Stimulated activated effector memory CD8-positive, alpha-beta T cell treated with anti-CD3 and anti-CD28 coated beads, Interleukin-12 subunit alpha, Interleukin-12 subunit beta, amount 100 ng/mL, for 72 hours (primary cell): ENCODE measurements around the gene HYOU1.
A peak's percentile ranks its signal among the peaks of the same experiment; 100 is the strongest.
"Not testable (repeated sequence)": the region's sequence is repeated elsewhere in the genome, so short reads cannot be mapped to it uniquely, and the experiment has no call there.

ENCODE experiments used
- ATAC-seq: fragments of 150-1000 bp; cut with Tn5 transposase; 2 replicates; pipeline ENCODE4 v1.10.0; 2021
- DNase-seq, 2 donors: peaks; one replicate each; pipeline ENCODE4 v3.0.0; 2021 to 2022; ENCODE audit warnings: low spot score in 2 of 2
- H3K27ac Mint-ChIP-seq: one replicate; pipeline ENCODE4 v1.8.0; 2022; ENCODE audit warnings: mild to moderate bottlenecking, mixed read lengths
- H3K36me3 Mint-ChIP-seq: one replicate; pipeline ENCODE4 v1.8.0; 2022; ENCODE audit warnings: mild to moderate bottlenecking, mixed read lengths
- H3K4me1 Mint-ChIP-seq: one replicate; pipeline ENCODE4 v1.8.0; 2022; ENCODE audit warnings: mixed read lengths
- H3K4me3 Mint-ChIP-seq: one replicate; pipeline ENCODE4 v1.8.0; 2022; ENCODE audit warnings: mild to moderate bottlenecking, mixed read lengths
- H3K9me3 Mint-ChIP-seq: one replicate; pipeline ENCODE4 v1.8.0; 2022; ENCODE audit warnings: mixed read lengths

Gene HYOU1

DNA sequence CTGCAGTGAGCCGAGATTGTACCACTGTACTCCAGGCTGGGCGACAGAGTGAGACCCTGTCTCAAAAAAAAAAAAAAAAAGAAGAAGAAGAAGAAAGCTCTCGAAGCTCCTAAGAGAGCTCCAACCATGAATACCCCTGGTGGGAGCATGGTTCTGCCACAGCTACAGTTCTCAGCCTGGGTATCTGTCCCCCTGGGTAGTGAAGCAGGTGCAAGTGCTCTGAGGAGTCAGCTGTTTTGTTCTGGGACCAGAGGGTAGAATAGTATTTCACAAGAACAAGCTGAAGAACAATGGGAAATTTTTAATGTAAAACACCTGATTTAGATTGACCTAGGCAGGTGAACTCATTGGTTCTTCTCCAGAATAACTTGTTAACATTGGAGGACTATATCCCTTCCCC, 4.3 kb upstream of the HYOU1 start:
- H3K9me3 Mint-ChIP-seq, result no peaks in the 10 kb centered on the region
- DNase-seq, result no peak
- H3K27ac Mint-ChIP-seq, result peak overlapping the region; percentile 29
- H3K36me3 Mint-ChIP-seq, result peaks cover 21% of the 10 kb centered on the region
- no peak overlapping the region for H3K4me3 Mint-ChIP-seq
- no peak for ATAC-seq
- H3K4me1 Mint-ChIP-seq, result peaks cover 30% of the 10 kb centered on the region

DNA sequence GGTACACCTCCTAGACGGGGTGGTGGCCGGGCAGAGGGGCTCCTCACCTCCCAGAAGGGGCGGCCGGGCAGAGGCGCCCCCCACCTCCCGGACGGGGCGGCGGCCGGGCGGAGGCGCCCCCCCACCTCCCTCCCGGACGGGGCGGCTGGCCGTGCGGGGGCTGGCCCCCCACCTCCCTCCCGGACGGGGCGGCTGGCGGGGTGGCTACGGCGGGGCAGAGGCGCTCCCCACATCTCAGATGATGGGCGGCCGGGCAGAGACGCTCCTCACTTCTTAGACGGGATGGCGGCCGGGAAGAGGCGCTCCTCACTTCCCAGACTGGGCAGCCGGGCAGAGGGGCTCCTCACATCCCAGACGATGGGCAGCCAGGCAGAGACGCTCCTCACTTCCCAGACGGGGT, 2.1 kb upstream of the HYOU1 start:
- not testable (repeated sequence) for DNase-seq, H3K9me3 Mint-ChIP-seq, ATAC-seq, H3K4me3 Mint-ChIP-seq, H3K27ac Mint-ChIP-seq
- Mint-ChIP-seq H3K36me3 (peaks cover 43% of the 10 kb centered on the region), H3K4me1 (peaks cover 41% of the 10 kb centered on the region)

- DNase-seq (peak in 1 of 2 donors; percentile 67), ATAC-seq (peak; percentile 5)
- peak overlapping the region; percentile 98 for H3K27ac Mint-ChIP-seq
- H3K4me3 Mint-ChIP-seq, result peak overlapping the region; percentile 94
- H3K36me3 Mint-ChIP-seq, result peaks cover 69% of the 10 kb centered on the region
- no peaks in the 10 kb centered on the region for H3K9me3 Mint-ChIP-seq
- peaks cover 60% of the 10 kb centered on the region for H3K4me1 Mint-ChIP-seq
These were observed 495 bp downstream of the HYOU1 start for GRCh38 chr11:119056421-119056999.

DNA sequence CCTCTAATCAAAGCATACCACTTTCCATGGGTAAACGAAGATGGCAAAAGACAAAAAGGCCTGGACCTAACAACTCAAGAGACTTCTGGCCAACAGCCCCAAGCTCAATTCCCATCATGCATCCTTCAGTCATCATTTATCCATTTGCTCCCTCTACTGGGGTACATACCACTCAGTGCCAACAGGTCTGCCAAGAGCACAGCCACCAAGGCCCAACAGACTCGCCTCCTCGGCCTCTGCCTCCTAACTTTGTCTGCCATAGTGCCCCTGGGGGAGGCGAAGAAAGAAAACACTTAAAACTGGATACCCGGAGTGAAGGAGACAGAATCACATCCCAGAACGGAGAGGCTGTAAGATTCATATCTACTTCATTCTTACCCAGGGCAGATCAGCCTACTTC, 1.1 kb downstream of the HYOU1 start:
- Mint-ChIP-seq H3K4me1 (peaks cover 65% of the 10 kb centered on the region), H3K27ac (peak overlapping the region; percentile 98), H3K9me3 (no peaks in the 10 kb centered on the region), H3K4me3 (peak overlapping the region; percentile 94), H3K36me3 (peaks cover 75% of the 10 kb centered on the region)
- ATAC-seq, result no peak
- DNase-seq, result peak in 1 of 2 donors; percentile 55

- no peak for ATAC-seq
- H3K4me1 Mint-ChIP-seq, result peaks cover 65% of the 10 kb centered on the region
- DNase-seq, result no peak
- H3K4me3 Mint-ChIP-seq, result no peak overlapping the region
- peaks cover 90% of the 10 kb centered on the region for H3K36me3 Mint-ChIP-seq
- peak overlapping the region; percentile 13 for H3K27ac Mint-ChIP-seq
- no peaks in the 10 kb centered on the region for H3K9me3 Mint-ChIP-seq
These were observed 2.6 kb downstream of the HYOU1 start for GRCh38 chr11:119054418-119054817.

DNA sequence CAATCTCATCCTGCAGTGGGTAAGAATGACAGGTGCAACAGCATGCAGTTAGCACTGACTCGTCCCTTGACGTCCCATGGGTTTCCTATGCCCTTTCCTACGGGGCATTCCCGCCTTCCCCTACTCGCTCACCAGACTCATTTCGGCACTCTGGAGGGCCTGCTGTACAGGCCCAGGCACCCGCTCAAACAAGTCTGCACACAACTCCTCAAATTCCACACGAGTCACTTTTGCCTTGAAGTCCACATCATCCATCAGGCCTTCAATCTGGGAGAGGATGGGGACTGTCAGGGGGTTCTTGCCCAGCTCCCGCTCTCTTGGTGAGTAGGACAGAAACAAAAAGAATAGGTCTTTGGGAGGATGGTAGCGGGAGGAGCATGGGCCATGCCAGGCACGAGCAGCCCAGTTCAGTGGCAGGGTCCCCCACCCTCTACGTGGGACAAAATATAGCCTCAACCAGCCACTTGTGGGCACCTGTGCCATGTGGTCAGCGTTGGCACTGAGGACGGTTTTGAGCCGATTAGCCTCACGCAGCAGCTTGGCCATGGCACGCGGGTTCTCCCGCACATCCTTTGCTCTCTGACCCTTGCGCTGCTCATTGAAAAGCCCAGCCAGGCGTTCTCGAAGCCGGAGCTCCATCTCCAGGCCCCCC, 4.7 kb downstream of the HYOU1 start:
- ATAC-seq (no peak), DNase-seq (no peak)
- no peak overlapping the region for H3K4me3 Mint-ChIP-seq
- H3K27ac Mint-ChIP-seq, result peak overlapping the region; percentile 13
- H3K4me1 Mint-ChIP-seq, result peaks cover 56% of the 10 kb centered on the region
- peaks cover 100% of the 10 kb centered on the region for H3K36me3 Mint-ChIP-seq
- no peaks in the 10 kb centered on the region for H3K9me3 Mint-ChIP-seq

GRCh38 chr11:119051440-119052162, 5.4 kb downstream of the HYOU1 start:
- Mint-ChIP-seq H3K36me3 (peaks cover 100% of the 10 kb centered on the region), H3K4me3 (no peak overlapping the region), H3K9me3 (no peaks in the 10 kb centered on the region), H3K4me1 (peaks cover 58% of the 10 kb centered on the region), H3K27ac (peak overlapping the region; percentile 37)
- DNase-seq, result no peak
- ATAC-seq, result peak; percentile 20

GRCh38 chr11:119049081-119049480, 7.9 kb downstream of the HYOU1 start:
- ATAC-seq, result no peak
- Mint-ChIP-seq H3K4me1 (peaks cover 40% of the 10 kb centered on the region), H3K36me3 (peaks cover 100% of the 10 kb centered on the region), H3K27ac (peak overlapping the region; percentile 69), H3K4me3 (no peak overlapping the region), H3K9me3 (no peaks in the 10 kb centered on the region)
- DNase-seq, result no peak

DNA sequence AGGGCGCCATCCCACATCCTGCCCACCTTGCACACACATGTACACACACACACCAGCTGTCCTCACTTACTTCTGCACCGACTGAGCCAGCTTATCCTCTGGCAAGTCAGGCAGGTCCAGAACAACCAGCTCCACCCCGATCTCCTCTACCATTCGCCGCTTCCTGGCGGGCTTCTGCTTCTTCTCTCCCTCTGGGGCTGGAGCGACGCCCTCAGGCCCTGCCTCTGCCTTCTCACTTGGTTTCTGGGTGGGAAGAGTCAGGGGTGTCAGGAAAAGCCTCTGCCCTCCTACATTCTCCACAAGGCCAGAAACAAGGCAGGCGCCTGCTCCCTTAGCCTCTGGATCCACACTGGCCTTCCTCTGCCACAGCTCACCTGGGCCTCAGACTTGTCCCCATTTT, 8.4 kb downstream of the HYOU1 start:
- peaks cover 99% of the 10 kb centered on the region for H3K36me3 Mint-ChIP-seq
- H3K27ac Mint-ChIP-seq, result peak overlapping the region; percentile 69
- H3K4me1 Mint-ChIP-seq, result peaks cover 36% of the 10 kb centered on the region
- H3K9me3 Mint-ChIP-seq, result no peaks in the 10 kb centered on the region
- ATAC-seq, result no peak
- H3K4me3 Mint-ChIP-seq, result no peak overlapping the region
- DNase-seq, result no peak

GRCh38 chr11:119047205-119047604, 9.8 kb downstream of the HYOU1 start:
- Mint-ChIP-seq H3K9me3 (no peaks in the 10 kb centered on the region), H3K4me3 (no peak overlapping the region), H3K36me3 (peaks cover 85% of the 10 kb centered on the region), H3K27ac (peak overlapping the region; percentile 69), H3K4me1 (peaks cover 21% of the 10 kb centered on the region)
- DNase-seq, result no peak
- ATAC-seq, result peak; percentile 68

GRCh38 chr11:119046489-119046888, 10.5 kb downstream of the HYOU1 start:
- DNase-seq (no peak), ATAC-seq (no peak)
- no peak overlapping the region for H3K4me3 Mint-ChIP-seq
- no peaks in the 10 kb centered on the region for H3K9me3 Mint-ChIP-seq
- H3K4me1 Mint-ChIP-seq, result peaks cover 21% of the 10 kb centered on the region
- peak overlapping the region; percentile 69 for H3K27ac Mint-ChIP-seq
- H3K36me3 Mint-ChIP-seq, result peaks cover 78% of the 10 kb centered on the region

DNA sequence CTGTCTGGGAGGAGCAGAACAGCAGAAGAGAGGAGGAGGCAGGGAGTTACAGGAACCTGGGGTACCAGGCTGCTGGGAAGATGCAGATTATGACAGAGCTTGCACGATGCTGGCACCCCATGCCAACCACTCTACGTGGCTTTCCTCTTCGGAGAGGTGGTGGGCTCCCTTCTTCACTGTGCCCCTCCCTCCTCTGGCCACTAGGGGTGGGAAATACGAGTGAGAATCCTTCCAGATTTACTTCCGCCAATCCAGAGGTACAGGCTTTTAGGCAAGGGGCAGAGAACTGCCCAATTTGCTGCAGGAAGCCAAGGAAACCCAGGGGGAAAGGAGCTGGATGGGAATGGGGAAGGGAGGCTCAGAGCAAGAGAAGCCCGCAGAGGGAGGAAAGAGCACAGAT, 12.3 kb downstream of the HYOU1 start:
- H3K4me3 Mint-ChIP-seq, result no peak overlapping the region
- no peak overlapping the region for H3K27ac Mint-ChIP-seq
- ATAC-seq (no peak), DNase-seq (no peak)
- no peaks in the 10 kb centered on the region for H3K9me3 Mint-ChIP-seq
- peaks cover 16% of the 10 kb centered on the region for H3K4me1 Mint-ChIP-seq
- peaks cover 60% of the 10 kb centered on the region for H3K36me3 Mint-ChIP-seq

- ATAC-seq (no peak), DNase-seq (no peak)
- no peaks in the 10 kb centered on the region for H3K9me3 Mint-ChIP-seq
- peaks cover 16% of the 10 kb centered on the region for H3K4me1 Mint-ChIP-seq
- no peak overlapping the region for H3K4me3 Mint-ChIP-seq
- H3K36me3 Mint-ChIP-seq, result peaks cover 42% of the 10 kb centered on the region
- H3K27ac Mint-ChIP-seq, result no peak overlapping the region
These were observed 14.1 kb downstream of the HYOU1 start for GRCh38 chr11:119042927-119043326.

- peak; percentile 55 for ATAC-seq
- DNase-seq, result no peak
- Mint-ChIP-seq H3K4me3 (no peak overlapping the region), H3K9me3 (no peaks in the 10 kb centered on the region), H3K4me1 (peaks cover 10% of the 10 kb centered on the region), H3K36me3 (peaks cover 33% of the 10 kb centered on the region), H3K27ac (no peak overlapping the region)
These were observed 15.0 kb downstream of the HYOU1 start for GRCh38 chr11:119041821-119042514.

DNA sequence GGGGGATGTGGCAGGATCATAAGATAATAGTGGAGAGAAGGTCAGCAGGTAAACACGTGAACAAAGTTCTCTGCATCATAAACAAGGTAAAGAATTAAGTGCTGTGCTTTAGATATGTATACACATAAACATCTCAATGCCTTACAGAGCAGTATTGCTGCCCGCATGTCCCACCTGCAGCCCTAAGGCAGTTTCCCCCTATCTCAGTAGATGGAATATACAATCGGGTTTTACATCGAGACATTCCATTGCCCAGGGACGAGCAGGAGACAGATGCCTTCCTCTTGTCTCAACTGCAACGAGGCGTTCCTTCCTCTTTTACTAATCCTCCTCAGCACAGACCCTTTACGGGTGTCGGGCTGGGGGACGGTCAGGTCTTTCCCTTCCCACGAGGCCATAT, 17.5 kb downstream of the HYOU1 start:
- H3K9me3 Mint-ChIP-seq, ATAC-seq, H3K36me3 Mint-ChIP-seq, H3K4me1 Mint-ChIP-seq, DNase-seq, H3K27ac Mint-ChIP-seq, H3K4me3 Mint-ChIP-seq: not testable (repeated sequence)
